Breast epithelium (tissue), 3 donors: Measurements from ENCODE around the gene PRIM1.

Experiments
- POLR2AphosphoS5 ChIP-seq, 3 donors: sonication (generic); formaldehyde crosslinking; IDR thresholded peaks; one replicate each; pipeline ENCODE4 v1.6.1; 2017; ENCODE audit warnings: antibody characterized with exemption in 3 of 3
- TF ChIP-seq, protein P1 (sequence below), 3 donors: fragments of 450-650 bp; IDR thresholded peaks; one replicate each; pipeline ENCODE4 v1.5.1; 2016 to 2017; ENCODE audit warnings: antibody characterized with exemption in 3 of 3, mild to moderate bottlenecking in 3 of 3, moderate library complexity in 3 of 3

- TF ChIP-seq, protein P1, sequence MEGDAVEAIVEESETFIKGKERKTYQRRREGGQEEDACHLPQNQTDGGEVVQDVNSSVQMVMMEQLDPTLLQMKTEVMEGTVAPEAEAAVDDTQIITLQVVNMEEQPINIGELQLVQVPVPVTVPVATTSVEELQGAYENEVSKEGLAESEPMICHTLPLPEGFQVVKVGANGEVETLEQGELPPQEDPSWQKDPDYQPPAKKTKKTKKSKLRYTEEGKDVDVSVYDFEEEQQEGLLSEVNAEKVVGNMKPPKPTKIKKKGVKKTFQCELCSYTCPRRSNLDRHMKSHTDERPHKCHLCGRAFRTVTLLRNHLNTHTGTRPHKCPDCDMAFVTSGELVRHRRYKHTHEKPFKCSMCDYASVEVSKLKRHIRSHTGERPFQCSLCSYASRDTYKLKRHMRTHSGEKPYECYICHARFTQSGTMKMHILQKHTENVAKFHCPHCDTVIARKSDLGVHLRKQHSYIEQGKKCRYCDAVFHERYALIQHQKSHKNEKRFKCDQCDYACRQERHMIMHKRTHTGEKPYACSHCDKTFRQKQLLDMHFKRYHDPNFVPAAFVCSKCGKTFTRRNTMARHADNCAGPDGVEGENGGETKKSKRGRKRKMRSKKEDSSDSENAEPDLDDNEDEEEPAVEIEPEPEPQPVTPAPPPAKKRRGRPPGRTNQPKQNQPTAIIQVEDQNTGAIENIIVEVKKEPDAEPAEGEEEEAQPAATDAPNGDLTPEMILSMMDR (IDR thresholded peaks at IDR 0.05), result no peak
- no peak for TF ChIP-seq POLR2AphosphoS5 (IDR thresholded peaks at IDR 0.05)
These were observed 17.7 kb upstream of the PRIM1 start for GRCh38 chr12:56769868-56770267.
